Ammon's horn (tissue), 1 donor: ENCODE data around the gene MRPS25.

Experiments used
- DNase-seq: peaks from one replicate; pipeline ENCODE4 v3.0.0-alpha.2; 2016; ENCODE audit warnings: low spot score

Gene MRPS25

GRCh38 chr3:15081960-15082664 lies 17.0 kb upstream of the MRPS25 start:
- no peak for DNase-seq

- DNase-seq = no peak
These were observed 14.0 kb upstream of the MRPS25 start for GRCh38 chr3:15079091-15079490.

GRCh38 chr3:15074500-15074899 lies 9.4 kb upstream of the MRPS25 start:
- DNase-seq = no peak

GRCh38 chr3:15071699-15072098 lies 6.6 kb upstream of the MRPS25 start:
- DNase-seq = no peak

GRCh38 chr3:15069441-15069840 lies 4.3 kb upstream of the MRPS25 start:
- no peak for DNase-seq

GRCh38 chr3:15066467-15066866 lies 1.4 kb upstream of the MRPS25 start:
- DNase-seq = no peak

- no peak for DNase-seq
These were observed 464 bp upstream of the MRPS25 start for GRCh38 chr3:15065550-15066007.

GRCh38 chr3:15064299-15064834 lies 748 bp downstream of the MRPS25 start:
- DNase-seq = no peak

- no peak for DNase-seq
These were observed 1.3 kb downstream of the MRPS25 start for GRCh38 chr3:15063656-15064286.

GRCh38 chr3:15063238-15063637 lies 1.9 kb downstream of the MRPS25 start:
- no peak for DNase-seq

GRCh38 chr3:15060029-15060428 lies 5.1 kb downstream of the MRPS25 start:
- DNase-seq = no peak

- DNase-seq = no peak
These were observed 8.3 kb downstream of the MRPS25 start for GRCh38 chr3:15056676-15057404.

- no peak for DNase-seq
These were observed 10.0 kb downstream of the MRPS25 start for GRCh38 chr3:15055019-15055557.

GRCh38 chr3:15053541-15053940 lies 11.6 kb downstream of the MRPS25 start:
- no peak for DNase-seq

GRCh38 chr3:15052335-15053242 lies 12.5 kb downstream of the MRPS25 start:
- DNase-seq = no peak

- DNase-seq = peak; percentile 20
These were observed 13.6 kb downstream of the MRPS25 start for GRCh38 chr3:15051531-15051930.

GRCh38 chr3:15050405-15051092 lies 14.6 kb downstream of the MRPS25 start:
- no peak for DNase-seq

- DNase-seq = no peak
These were observed 15.5 kb downstream of the MRPS25 start for GRCh38 chr3:15049584-15049983.

GRCh38 chr3:15045667-15046066 lies 19.4 kb downstream of the MRPS25 start:
- no peak for DNase-seq

- no peak for DNase-seq
These were observed 20.8 kb downstream of the MRPS25 start for GRCh38 chr3:15044326-15044725.
